OCI-LY7 (cell line): Measurements from ENCODE around the gene PXDN. TPM values are rescaled to one million over a fixed set of nuclear protein-coding genes. Genes with fewer than 3 reads are reported as not detected.

Experiments used
- BruUV-seq: library from RNA; stranded (reverse); fragments of 400-500 nt; replicated peaks from 2 replicates; lab custom pipeline; 2021; lab: Mats Ljungman, UMichigan
- CTCF ChIA-PET: fragments of 300-600 bp; sonication (Branson Sonifier 250); formaldehyde crosslinking; loops from one replicate; lab custom pipeline; 2022; ENCODE audit warnings: antibody characterized with exemption; ENCODE audit not compliant: unreplicated experiment; lab: Charles Lee
- POLR2A ChIA-PET: fragments of 300-600 bp; sonication (Branson Sonifier 250); formaldehyde crosslinking; loops from one replicate; lab custom pipeline; 2022; ENCODE audit warnings: antibody characterized with exemption; lab: Charles Lee
- DNase-seq: peaks from one replicate; pipeline ENCODE4 v3.0.0-alpha.2; 2015; ENCODE audit warnings: low spot score
- H2AFZ ChIP-seq: fragments of 200-600 bp; sonication (generic), shearing (Covaris generic); 2 replicates; pipeline ENCODE4 v1.6.1; 2014; ENCODE audit warnings: mild to moderate bottlenecking, antibody characterized with exemption, low read length, moderate library complexity
- H3K27ac ChIP-seq: fragments of 200-600 bp; sonication (generic); 2 replicates; pipeline ENCODE4 v1.5.1; 2014; ENCODE audit warnings: mixed run types, low read depth, mild to moderate bottlenecking, moderate library complexity, low read length, inconsistent platforms; ENCODE audit not compliant: poor library complexity, severe bottlenecking
- H3K36me3 ChIP-seq: fragments of 200-600 bp; sonication (generic); 2 replicates; pipeline ENCODE4 v1.6.1; 2014; ENCODE audit warnings: mild to moderate bottlenecking, antibody characterized with exemption, low read length, moderate library complexity, mixed read lengths; ENCODE audit not compliant: insufficient read depth
- H3K4me1 ChIP-seq: fragments of 200-600 bp; sonication (generic); 2 replicates; pipeline ENCODE4 v1.5.1; 2014; ENCODE audit warnings: mild to moderate bottlenecking, low read length; ENCODE audit not compliant: insufficient read depth, poor library complexity, severe bottlenecking
- H3K4me2 ChIP-seq: fragments of 200-600 bp; sonication (generic); 2 replicates; pipeline ENCODE4 v1.6.1; 2014; ENCODE audit warnings: mild to moderate bottlenecking, low read length
- H3K4me3 ChIP-seq: fragments of 200-600 bp; sonication (generic); 2 replicates; pipeline ENCODE4 v1.5.1; 2014; ENCODE audit warnings: mild to moderate bottlenecking, low read depth, low read length; ENCODE audit not compliant: poor library complexity, severe bottlenecking
- H3K79me2 ChIP-seq: fragments of 200-600 bp; sonication (generic); 2 replicates; pipeline ENCODE4 v1.6.1; 2016; ENCODE audit warnings: low read depth, mild to moderate bottlenecking, low read length, moderate library complexity, mixed read lengths; ENCODE audit not compliant: insufficient read depth
- H3K9me2 ChIP-seq: fragments of 200-600 bp; sonication (generic); 2 replicates; pipeline ENCODE4 v1.6.1; 2016; ENCODE audit warnings: mild to moderate bottlenecking, low read length, mixed read lengths; ENCODE audit not compliant: insufficient read depth
- H3K9me3 ChIP-seq: fragments of 200-600 bp; sonication (generic); 2 replicates; pipeline ENCODE4 v1.6.1; 2014; ENCODE audit warnings: mild to moderate bottlenecking, mixed run types, low read length, mixed read lengths
- H4K20me1 ChIP-seq: fragments of 200-600 bp; sonication (generic); 2 replicates; pipeline ENCODE4 v1.6.1; 2014; ENCODE audit warnings: mild to moderate bottlenecking, antibody characterized with exemption, low read length, moderate library complexity, mixed read lengths; ENCODE audit not compliant: insufficient read depth
- EZH2phosphoT487 ChIP-seq: fragments of 200-600 bp; sonication (generic); IDR thresholded peaks from 2 replicates; pipeline ENCODE4 v1.6.1; 2018; ENCODE audit warnings: low read depth, borderline replicate concordance, mild to moderate bottlenecking, mixed run types, antibody characterized with exemption, low read length, moderate library complexity, mixed read lengths
- intact Hi-C: fragments of 100-400 bp; cut with micrococcal nuclease; formaldehyde crosslinking; loops from one replicate; pipeline ENCODE4 v1.10.0; 2022; ENCODE audit not compliant: unreplicated experiment
- total RNA-seq, 2 experiments: library from RNA; depleted of rRNA in 1 of 2; stranded (reverse); fragments of >200 nt in 1 of 2; shearing (Covaris generic) in 1 of 2; gene quantifications; 2 replicates each; pipeline ENCODE4 v1.2.3, GENCODE V29; 2014 to 2022
- TF ChIP-seq, protein P1 (sequence below): fragments of 200-600 bp; sonication (generic); conservative IDR thresholded peaks from 2 replicates; pipeline ENCODE4 v1.5.1; 2014; ENCODE audit warnings: mild to moderate bottlenecking, antibody characterized with exemption, low read length, moderate library complexity, mixed read lengths

Gene PXDN
- total RNA-seq, 2 experiments from 2014 or later: not detected

GRCh38 chr2:1627628-1628381 lies 116.5 kb downstream of the PXDN start:
- intact Hi-C loops: no loop called here
- no peak for TF ChIP-seq EZH2phosphoT487
- H3K79me2 ChIP-seq: no peaks in the 10 kb centered on the region
- no peak for DNase-seq
- ChIA-PET CTCF (no interaction called here), POLR2A (no interaction called here)
- H2AFZ ChIP-seq: no peak overlapping the region
- H3K4me1 ChIP-seq: no peaks in the 10 kb centered on the region
- no peaks in the 10 kb centered on the region for H3K9me2 ChIP-seq
- no peaks in the 10 kb centered on the region for H3K9me3 ChIP-seq
- BruUV-seq: no TSS peak
- no peaks in the 10 kb centered on the region for H4K20me1 ChIP-seq
- no peaks in the 10 kb centered on the region for H3K36me3 ChIP-seq
- no peak overlapping the region for H3K4me3 ChIP-seq
- no peak overlapping the region for H3K4me2 ChIP-seq
- no peak overlapping the region for H3K27ac ChIP-seq

DNA sequence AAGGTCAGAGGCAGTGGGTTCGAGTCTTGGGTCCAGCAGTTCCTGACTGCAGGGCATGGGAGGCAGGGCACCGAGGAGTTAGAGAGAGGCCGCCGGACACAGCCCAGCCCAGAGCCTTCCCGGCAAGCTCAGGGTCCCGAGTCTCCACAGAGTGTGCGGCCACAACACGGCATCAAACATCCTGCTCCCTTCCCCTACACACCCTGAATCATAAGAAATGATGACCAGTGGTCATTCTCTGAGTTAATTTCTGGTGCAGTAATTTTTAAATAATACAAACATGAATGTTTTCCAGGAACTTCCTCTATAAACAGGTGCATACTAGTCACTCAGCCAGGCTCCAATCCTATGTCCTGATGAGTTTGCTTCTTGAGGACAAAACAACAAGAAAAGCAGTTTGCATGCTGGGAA lies 118.0 kb downstream of the PXDN start:
- H3K27ac ChIP-seq: no peak overlapping the region
- no peaks in the 10 kb centered on the region for H3K79me2 ChIP-seq
- no peaks in the 10 kb centered on the region for H3K4me1 ChIP-seq
- ChIA-PET CTCF (no interaction called here), POLR2A (no interaction called here)
- BruUV-seq: no TSS peak
- no peaks in the 10 kb centered on the region for H3K9me3 ChIP-seq
- intact Hi-C loops: no loop called here
- no peak overlapping the region for H2AFZ ChIP-seq
- no peaks in the 10 kb centered on the region for H4K20me1 ChIP-seq
- H3K4me3 ChIP-seq: no peak overlapping the region
- no peak for DNase-seq
- no peak overlapping the region for H3K4me2 ChIP-seq
- TF ChIP-seq EZH2phosphoT487: no peak
- TF ChIP-seq, protein P1, sequence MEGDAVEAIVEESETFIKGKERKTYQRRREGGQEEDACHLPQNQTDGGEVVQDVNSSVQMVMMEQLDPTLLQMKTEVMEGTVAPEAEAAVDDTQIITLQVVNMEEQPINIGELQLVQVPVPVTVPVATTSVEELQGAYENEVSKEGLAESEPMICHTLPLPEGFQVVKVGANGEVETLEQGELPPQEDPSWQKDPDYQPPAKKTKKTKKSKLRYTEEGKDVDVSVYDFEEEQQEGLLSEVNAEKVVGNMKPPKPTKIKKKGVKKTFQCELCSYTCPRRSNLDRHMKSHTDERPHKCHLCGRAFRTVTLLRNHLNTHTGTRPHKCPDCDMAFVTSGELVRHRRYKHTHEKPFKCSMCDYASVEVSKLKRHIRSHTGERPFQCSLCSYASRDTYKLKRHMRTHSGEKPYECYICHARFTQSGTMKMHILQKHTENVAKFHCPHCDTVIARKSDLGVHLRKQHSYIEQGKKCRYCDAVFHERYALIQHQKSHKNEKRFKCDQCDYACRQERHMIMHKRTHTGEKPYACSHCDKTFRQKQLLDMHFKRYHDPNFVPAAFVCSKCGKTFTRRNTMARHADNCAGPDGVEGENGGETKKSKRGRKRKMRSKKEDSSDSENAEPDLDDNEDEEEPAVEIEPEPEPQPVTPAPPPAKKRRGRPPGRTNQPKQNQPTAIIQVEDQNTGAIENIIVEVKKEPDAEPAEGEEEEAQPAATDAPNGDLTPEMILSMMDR: no peak
- no peaks in the 10 kb centered on the region for H3K9me2 ChIP-seq
- H3K36me3 ChIP-seq: no peaks in the 10 kb centered on the region

GRCh38 chr2:1625281-1626001 lies 118.9 kb downstream of the PXDN start:
- intact Hi-C loops: no loop called here
- H3K4me3 ChIP-seq: no peak overlapping the region
- no peaks in the 10 kb centered on the region for H3K9me2 ChIP-seq
- H3K4me2 ChIP-seq: no peak overlapping the region
- H3K36me3 ChIP-seq: no peaks in the 10 kb centered on the region
- no peaks in the 10 kb centered on the region for H4K20me1 ChIP-seq
- no TSS peak for BruUV-seq
- TF ChIP-seq EZH2phosphoT487: no peak
- TF ChIP-seq, protein P1: no peak
- no peak overlapping the region for H2AFZ ChIP-seq
- no peaks in the 10 kb centered on the region for H3K4me1 ChIP-seq
- CTCF ChIA-PET: no interaction called here
- no peaks in the 10 kb centered on the region for H3K9me3 ChIP-seq
- DNase-seq: no peak
- H3K79me2 ChIP-seq: no peaks in the 10 kb centered on the region
- H3K27ac ChIP-seq: no peak overlapping the region
- POLR2A ChIA-PET: interaction anchor here (0.6 kb wide), 2 partner anchors 32 to 1192 kb away, joined by 3 read pairs; no protein-coding TSS in a partner anchor
